ENCODE data around the gene DPM2. TPM values are rescaled to one million over a fixed set of nuclear protein-coding genes. Genes with fewer than 3 reads are reported as not detected.
A peak's percentile ranks its signal among the peaks of the same experiment; 100 is the strongest.

DPM2 gene
- total and polyA plus RNA-seq, 3 donors from 2014 or later, result 33.5 to 46.6 (median 36.4) TPM

GRCh38 chr9:127903557-127904475, 33.8 kb downstream of the DPM2 start:
- H3K9me3 ChIP-seq, result no peaks in the 10 kb centered on the region
- DNase-seq, result peak; percentile 69
- H3K27me3 ChIP-seq, result no peaks in the 10 kb centered on the region
- TF ChIP-seq CTCF (IDR thresholded peaks at IDR 0.05), result no peak
- TF ChIP-seq POLR2A (IDR thresholded peaks at IDR 0.05), result no peak
- intact Hi-C loops (cut with DNase I; ENCODE audit: low total_unique reads), result no loop called here
- WGBS, 2 donors, result 49 to 60% methylated on average over 10 to 17 of the region's 17 CpGs
- H3K4me3 ChIP-seq, result no peak overlapping the region
- H3K27ac ChIP-seq, result peak overlapping the region; percentile 71 to 72
- H3K36me3 ChIP-seq (ENCODE audit: low read depth, missing control alignments), result no peaks in the 10 kb centered on the region
- H3K4me1 ChIP-seq, result peaks cover 49% of the 10 kb centered on the region

DNA sequence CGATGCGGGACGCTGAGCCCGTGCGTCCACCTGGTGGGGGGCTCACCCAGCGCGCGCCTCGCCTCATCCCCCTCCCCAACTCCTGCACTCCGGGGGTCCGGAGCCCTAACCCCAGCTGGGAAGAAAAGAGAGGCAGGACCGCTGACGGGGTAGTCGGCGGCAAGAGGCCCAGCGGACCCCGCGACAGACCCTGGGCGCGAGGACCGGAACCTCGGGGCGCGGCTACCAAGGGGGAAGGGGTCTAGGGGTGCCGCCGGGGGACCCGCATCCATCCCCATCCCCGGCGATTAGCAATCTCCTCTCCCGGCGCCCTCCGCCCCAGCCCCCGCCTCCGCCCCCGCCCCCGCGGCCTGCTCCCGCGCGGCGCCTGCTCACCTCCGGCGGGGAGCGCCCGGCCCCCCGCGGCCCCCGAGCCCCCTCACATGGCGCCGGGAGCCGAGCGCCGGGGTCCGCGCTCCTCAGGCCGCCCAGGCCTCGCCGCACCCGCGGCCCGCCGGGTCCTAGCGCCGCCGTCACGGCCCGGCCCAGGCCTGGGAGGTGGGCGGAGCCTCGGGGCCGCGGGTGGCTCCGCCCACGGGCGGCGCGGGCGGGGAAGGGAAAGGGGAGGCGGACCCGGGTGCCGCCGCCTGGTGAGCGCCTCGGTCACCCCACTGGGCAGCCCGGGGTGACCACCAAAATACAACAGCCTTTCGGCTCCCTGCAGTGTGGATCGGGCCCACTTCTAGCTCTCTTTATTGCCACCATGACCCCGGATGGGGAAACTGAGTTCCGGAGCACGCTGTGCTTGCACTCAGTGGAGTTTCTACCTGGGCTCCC, 38.3 kb downstream of the DPM2 start, which contains the start of gene ST6GALNAC6:
ST6GALNAC6 (minus strand) TSS at position 476 of the 816 bp plus-strand sequence. CDS start 1,622 bp downstream, outside the sequence.
- H3K27ac ChIP-seq, result peak within 1 kb of the TSS; percentile 92 to 94
- no peaks in the 10 kb centered on the region for H3K9me3 ChIP-seq
- peaks cover 41% of the 10 kb centered on the region for H3K4me1 ChIP-seq
- peak within 1 kb of the TSS; percentile 85 to 94 for H3K4me3 ChIP-seq
- intact Hi-C loops (cut with DNase I; ENCODE audit: low total_unique reads), result no loop called here
- H3K36me3 ChIP-seq (ENCODE audit: low read depth, missing control alignments), result no peaks in the 10 kb centered on the region
- no peaks in the 10 kb centered on the region for H3K27me3 ChIP-seq
- peak; percentile 75 for DNase-seq
- TF ChIP-seq CTCF (IDR thresholded peaks at IDR 0.05) (peak in 1 of 3 experiments; percentile 10), POLR2A (IDR thresholded peaks at IDR 0.05) (no peak)
- WGBS, 2 donors, result 2 to 3% methylated on average over 7 to 53 of the region's 89 CpGs

DNA sequence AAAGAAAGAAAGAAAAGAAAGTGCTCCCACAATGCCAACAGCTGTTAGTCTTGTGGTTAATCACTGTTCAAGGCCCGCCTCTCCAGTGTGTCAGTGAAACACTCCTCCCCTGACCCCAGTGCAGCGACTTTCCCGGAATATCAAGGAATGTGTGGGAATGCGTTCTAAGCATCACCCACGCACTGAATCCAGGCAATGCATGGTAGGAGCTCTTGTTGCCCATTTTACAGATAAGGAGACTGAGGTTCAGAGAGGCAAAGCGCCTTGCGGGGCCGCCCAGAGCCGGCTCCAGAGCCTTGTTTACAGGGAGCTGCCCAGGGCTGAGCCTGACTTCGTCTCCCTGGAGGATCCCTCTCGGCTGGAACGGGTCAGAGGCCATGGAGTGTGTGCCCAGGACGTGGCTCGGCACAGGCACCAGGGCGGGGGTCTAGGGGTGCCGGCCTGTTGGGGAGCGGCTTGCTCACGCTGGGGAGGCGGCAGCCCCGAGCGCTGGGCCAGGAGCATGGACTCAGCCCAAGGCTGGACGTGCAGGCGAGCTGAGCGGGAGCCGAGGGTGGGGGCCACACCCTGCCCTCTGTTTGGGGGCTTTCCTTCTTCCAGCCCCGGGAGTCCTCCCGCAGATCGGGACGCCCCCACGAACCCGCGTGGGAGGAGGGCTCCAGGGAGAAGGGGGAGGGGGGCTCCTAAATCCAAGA, 39.1 kb downstream of the DPM2 start:
- Histone ChIP-seq H3K27ac (peak overlapping the region; percentile 92 to 94), H3K4me1 (peaks cover 34% of the 10 kb centered on the region), H3K27me3 (no peaks in the 10 kb centered on the region), H3K9me3 (no peaks in the 10 kb centered on the region), H3K36me3 (ENCODE audit: low read depth, missing control alignments) (no peaks in the 10 kb centered on the region), H3K4me3 (peak overlapping the region; percentile 85 to 94)
- TF ChIP-seq CTCF (IDR thresholded peaks at IDR 0.05) (no peak), POLR2A (IDR thresholded peaks at IDR 0.05) (no peak)
- WGBS, 2 donors, result 0 to 13% methylated on average over 6 to 25 of the region's 32 CpGs
- peak; percentile 80 for DNase-seq
- intact Hi-C loops (cut with DNase I; ENCODE audit: low total_unique reads), result no loop called here

DNA sequence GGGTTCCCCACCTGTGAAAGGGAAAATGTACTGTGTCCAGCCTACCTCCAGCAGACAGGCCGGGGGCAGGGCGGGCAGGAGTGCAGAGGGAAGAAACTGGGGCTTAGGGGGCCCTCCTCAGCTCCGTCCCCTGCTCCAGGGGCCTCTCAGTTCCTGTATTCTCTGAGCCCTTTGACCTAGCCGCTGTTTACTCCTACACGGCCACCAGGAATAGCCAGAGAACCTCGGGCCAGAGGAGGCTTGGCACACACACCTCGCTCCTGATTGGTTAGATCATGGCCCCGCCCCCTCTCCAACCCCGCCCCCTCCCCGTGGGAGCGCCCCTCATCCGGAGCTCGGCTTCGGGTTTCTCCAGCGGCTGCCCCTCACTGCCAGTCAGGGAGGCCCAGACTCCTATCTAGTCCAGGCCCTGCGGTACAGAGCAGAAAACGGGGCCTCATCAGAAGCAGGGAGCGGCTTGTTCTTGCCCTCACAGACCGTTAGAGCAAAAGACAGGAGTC, 40.4 kb downstream of the DPM2 start:
- TF ChIP-seq CTCF (IDR thresholded peaks at IDR 0.05), result no peak
- no peak for TF ChIP-seq POLR2A (IDR thresholded peaks at IDR 0.05)
- WGBS, 2 donors, result 5 to 17% methylated on average over 3 to 17 of the region's 19 CpGs
- H3K27ac ChIP-seq, result peak overlapping the region; percentile 92 to 94
- H3K9me3 ChIP-seq, result no peaks in the 10 kb centered on the region
- peak; percentile 95 for DNase-seq
- peak overlapping the region; percentile 17 to 94 for H3K4me3 ChIP-seq
- intact Hi-C loops (cut with DNase I; ENCODE audit: low total_unique reads), result no loop called here
- peaks cover 28% of the 10 kb centered on the region for H3K4me1 ChIP-seq
- H3K36me3 ChIP-seq (ENCODE audit: low read depth, missing control alignments), result no peaks in the 10 kb centered on the region
- no peaks in the 10 kb centered on the region for H3K27me3 ChIP-seq
